Jurkat, Clone E6-1 (cell line): Measurements from ENCODE around the gene EPB41L3.
"Not testable (repeated sequence)": the region's sequence is repeated elsewhere in the genome, so short reads cannot be mapped to it uniquely, and the experiment has no call there.

Experiments used
- DNase-seq: peaks from one replicate; pipeline ENCODE4 v3.0.0-alpha.2; 2011; ENCODE audit warnings: low read depth, low spot score
- H3K4me3 ChIP-seq: 2 replicates; pipeline ENCODE4 v1.5.1; 2011; ENCODE audit warnings: mild to moderate bottlenecking, low read length, control low read depth, moderate library complexity

Gene EPB41L3

DNA sequence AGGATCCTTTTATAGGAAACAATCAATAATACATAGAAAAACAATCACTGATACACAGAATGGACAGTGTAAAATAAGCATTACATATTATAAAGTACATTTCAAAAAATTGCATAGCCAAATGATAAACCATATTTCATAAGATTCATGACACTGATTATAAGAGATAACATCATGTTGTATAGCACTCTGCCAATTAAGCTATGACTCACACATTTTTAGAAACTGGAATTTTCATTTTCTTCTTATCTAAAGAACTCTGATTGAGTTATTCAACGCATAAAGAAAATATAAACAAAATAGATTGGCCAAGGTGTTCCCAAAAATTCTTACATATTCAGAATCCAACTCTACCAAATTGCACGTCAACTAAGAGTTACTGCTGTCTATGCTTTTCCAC lies 5.9 kb downstream of the EPB41L3 start:
- no peak overlapping the region for H3K4me3 ChIP-seq
- no peak for DNase-seq

DNA sequence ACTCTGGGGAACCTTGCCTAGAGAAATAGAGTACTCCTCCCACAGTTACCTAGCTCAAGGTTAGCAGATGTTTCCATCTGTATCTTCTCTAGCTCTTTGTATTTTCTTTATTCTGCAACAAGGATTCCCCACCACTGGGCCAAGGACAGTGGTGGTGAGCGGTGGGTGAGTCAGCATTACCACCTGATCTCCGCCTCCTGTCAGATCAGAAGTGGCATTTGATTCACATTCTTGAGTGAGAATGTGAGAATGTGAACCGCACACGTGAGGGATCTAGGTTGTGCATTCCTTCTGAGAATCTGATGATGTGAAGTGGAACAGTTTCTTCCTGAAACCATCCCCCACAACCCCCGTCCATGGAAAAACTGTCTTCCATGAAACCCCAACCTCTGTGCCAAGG lies 9.0 kb downstream of the EPB41L3 start:
- H3K4me3 ChIP-seq, result no peak overlapping the region
- DNase-seq, result no peak

- no peak for DNase-seq
- H3K4me3 ChIP-seq, result no peak overlapping the region
Measured at GRCh38 chr18:5532066-5532465, 11.7 kb downstream of the EPB41L3 start.

DNA sequence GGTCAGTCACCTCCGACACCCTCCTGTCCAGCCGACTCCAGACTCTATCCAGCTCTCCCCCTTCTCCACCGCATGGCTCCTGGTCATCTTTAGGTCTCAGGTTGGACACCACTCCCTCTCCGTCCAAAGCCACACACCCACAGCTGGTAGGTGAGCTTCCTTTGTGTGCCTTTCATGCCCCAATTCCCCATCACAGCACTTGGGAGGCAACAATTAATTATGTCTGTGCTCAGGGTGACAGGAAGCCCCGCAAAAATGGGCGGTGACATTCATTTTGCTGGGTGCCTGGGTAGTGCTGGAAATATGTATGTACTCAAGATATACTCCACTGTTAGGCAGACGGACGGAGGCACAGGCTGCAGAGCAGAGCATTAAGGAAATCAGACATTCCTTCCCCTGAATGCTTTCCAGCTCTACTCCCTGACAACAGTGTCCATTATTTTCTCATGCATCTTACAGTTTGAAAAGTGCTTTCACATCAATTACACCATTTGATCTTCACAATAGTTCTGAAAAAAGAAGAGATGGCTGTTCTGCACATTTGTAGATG lies 13.1 kb downstream of the EPB41L3 start:
- DNase-seq, result no peak
- no peak overlapping the region for H3K4me3 ChIP-seq

GRCh38 chr18:5529471-5529870 lies 14.3 kb downstream of the EPB41L3 start:
- H3K4me3 ChIP-seq, result no peak overlapping the region
- no peak for DNase-seq

DNA sequence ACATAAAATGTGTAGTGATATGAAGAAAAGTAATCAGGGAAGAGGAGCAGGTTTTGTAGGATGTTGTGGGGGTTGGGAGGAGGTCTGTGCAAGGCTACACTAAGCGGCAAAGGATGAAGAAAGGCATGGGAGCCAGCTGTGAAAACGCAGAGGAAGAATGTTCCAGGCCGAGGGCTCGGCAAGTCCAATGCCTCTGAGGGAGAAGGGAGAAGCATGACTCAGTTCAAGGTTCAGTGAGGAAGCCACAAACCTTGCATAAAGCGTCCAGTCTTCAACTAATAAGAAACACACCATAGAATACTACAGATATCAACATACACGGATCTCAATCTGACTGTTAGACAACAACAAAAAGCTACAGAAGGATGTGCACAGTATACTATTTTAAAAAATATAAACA lies 16.2 kb downstream of the EPB41L3 start:
- no peak overlapping the region for H3K4me3 ChIP-seq
- DNase-seq, result no peak

- DNase-seq, result no peak
- H3K4me3 ChIP-seq, result no peak overlapping the region
Measured at GRCh38 chr18:5524660-5525059, 19.1 kb downstream of the EPB41L3 start.

DNA sequence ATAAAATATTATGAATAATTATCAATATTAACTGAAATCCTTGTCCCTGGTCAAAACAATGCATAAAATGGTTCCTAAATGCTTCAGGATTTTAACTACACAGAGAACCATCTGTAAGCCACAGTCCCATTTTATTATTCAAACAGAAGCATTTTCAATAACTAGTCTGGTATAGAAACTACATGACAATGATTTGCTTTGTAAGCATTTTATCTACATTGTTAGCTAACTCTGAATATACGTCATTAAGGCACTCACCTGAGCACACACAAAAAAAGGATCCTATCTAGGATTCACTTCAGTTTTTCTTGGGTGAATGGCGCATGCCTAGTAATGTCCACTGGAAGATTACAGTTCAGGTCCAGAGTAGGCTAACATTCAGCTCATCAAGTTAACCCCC lies 22.8 kb downstream of the EPB41L3 start:
- DNase-seq, result no peak

GRCh38 chr18:5520464-5520863 lies 23.3 kb downstream of the EPB41L3 start:
- DNase-seq, result no peak
- no peak overlapping the region for H3K4me3 ChIP-seq

More for the DNA sequence above, 22.8 kb downstream of the EPB41L3 start:
- no peak overlapping the region for H3K4me3 ChIP-seq

GRCh38 chr18:5519448-5520298 lies 24.1 kb downstream of the EPB41L3 start:
- H3K4me3 ChIP-seq, result no peak overlapping the region
- DNase-seq, result no peak

GRCh38 chr18:5518899-5519371 lies 24.9 kb downstream of the EPB41L3 start:
- no peak overlapping the region for H3K4me3 ChIP-seq
- DNase-seq, result no peak

DNA sequence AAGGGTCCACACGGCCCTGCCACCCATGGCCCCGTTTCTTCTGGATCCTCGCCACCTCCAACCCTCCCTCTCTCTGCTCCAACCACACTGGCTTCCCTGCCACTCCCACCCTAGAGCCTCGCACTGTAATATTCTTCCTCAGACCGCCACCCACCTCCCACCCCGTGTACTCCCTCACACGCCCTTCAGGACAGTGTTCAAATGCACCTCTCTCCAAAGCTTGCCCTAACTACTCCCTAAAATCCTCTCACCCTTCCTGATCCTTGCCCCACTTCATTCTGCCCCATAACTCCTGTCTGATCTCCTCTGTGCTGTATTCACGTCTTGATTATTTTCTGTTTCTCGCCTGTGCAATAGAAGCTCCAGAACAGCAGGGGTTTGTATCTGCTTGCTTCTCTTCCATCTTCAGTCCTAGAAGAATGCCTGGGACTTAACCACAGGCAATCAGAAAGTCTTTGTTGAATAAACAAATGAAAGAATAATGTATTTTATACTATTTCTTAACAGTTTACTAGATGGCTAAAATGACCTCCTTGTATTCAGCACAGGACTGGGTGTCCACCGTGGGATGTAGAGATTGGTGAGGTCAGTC lies 25.5 kb downstream of the EPB41L3 start:
- DNase-seq, result no peak
- H3K4me3 ChIP-seq, result no peak overlapping the region

DNA sequence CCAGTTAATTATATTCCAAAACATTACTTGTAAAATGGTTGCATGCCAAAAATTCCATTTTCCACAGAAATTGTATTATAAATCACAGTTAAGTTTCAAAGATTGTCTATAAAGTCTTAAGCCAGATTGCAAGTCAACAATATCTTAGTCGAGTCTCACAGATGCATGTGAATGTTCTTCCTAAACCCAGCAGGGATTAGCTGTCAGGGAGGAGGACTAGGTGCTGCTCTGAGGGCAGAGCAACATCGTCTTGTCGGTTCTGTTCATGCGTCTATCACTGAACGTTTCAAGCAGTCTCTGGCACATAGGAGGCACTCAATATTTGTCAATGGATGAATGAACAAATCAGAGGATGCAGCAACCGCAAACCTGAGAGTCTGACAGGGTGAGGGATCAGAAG lies 27.0 kb downstream of the EPB41L3 start:
- H3K4me3 ChIP-seq, result no peak overlapping the region
- no peak for DNase-seq

DNA sequence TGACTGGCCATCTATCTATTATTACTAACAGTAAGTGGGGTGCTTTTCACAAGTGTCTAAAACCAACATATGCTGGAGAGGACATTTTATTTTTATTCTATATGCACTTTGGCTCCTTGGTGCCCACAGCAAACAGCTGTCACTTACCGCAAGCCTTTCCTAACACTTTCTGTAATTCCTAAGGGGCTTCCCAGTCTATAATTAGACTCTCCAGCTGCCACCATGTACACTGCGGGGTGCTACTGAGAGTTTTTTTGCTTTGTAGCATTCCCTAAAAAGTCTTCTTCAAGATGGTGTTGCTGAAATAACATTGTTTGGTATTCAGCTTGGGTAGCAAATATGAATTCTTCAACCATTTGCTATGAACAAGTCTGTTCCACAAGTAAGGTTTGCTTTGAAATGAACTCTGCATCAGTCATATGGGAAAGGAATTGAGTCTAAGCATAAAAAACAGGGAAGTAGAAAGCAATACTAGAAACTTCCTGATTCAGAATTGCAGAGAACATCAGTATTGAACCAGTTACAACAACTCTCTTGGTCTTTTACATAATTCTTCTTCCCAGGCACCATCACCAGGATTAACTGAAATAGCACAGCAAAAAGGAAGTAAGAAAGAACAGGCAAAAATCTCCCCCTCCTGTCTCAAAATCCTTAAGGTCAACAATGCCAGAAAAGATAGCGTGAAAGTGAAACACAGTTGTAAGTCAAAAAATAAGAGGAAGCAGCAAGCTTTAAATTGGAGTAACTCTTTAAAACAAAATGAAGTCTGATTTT lies 28.6 kb downstream of the EPB41L3 start:
- no peak overlapping the region for H3K4me3 ChIP-seq
- DNase-seq, result no peak

- no peak overlapping the region for H3K4me3 ChIP-seq
- DNase-seq, result no peak
Measured at GRCh38 chr18:5513947-5514346, 29.9 kb downstream of the EPB41L3 start.

DNA sequence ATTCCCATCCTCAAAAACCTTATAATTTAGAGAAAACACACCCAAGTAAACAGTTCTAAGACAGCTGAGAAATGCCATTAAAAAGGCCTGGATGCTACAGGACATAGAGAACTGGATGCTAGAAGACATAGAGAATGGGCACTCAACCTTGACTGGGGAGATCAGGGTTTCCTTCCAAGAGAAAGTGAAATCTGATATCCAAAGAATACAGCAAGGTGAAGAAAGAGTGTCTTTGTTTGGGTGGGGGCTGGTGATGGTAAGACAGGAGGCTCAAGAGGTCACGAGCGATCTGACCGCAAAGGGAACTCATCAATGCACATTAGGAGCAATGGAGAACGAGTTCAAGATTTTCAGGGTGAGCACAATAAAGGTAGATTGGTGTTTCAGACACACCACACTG lies 31.6 kb downstream of the EPB41L3 start:
- H3K4me3 ChIP-seq, result no peak overlapping the region
- no peak for DNase-seq

DNA sequence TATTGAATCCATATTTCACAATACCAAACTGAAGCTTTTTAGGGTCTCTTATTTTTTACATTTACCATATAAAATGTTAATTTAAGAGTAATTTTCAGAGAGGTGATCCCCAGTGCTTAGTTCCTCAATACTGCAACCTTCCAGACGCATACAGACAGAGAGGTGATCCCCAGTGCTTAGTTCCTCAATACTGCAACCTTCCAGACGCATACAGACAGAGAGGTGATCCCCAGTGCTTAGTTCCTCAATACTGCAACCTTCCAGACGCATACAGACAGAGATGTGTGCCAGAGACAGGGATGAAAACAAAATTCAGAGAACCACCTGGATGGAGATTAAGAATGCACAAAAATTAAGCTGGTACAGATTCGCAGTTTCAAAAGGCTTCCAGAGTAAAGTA lies 32.3 kb downstream of the EPB41L3 start:
- not testable (repeated sequence) for DNase-seq, H3K4me3 ChIP-seq

DNA sequence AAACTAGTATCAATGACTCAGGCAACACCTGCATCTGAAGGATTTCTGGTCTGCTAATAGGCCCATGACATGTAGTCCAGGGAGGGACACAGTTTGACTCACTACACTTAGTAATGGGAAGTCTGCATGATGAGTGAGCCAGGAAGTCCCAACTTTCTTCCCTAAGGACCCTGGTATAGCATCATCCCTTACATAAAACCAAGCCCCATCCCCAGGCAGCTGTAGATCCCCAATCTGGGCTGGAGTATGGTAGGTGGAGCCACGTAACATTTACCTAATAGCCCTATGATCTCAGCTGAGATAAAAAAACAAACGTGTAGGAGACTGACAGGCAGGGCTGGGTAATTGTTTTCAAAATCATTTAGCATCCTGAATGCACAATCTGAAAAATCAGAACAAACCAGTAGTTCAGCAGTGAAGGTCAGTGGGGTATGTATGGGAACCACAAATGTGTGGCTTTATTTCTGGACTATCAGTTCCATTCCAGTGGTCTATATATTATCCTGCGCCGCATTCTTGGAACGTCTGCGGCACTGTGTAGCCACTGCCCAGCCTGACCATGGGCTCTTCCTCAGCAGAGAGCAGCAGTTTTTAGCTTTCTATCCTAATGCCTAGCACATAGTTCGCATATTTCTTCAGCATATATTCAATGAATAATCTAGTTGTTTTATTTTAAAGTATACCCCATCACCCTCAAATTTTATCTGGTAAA lies 33.5 kb downstream of the EPB41L3 start:
- no peak overlapping the region for H3K4me3 ChIP-seq
- no peak for DNase-seq

GRCh38 chr18:5508821-5509220 lies 35.0 kb downstream of the EPB41L3 start:
- H3K4me3 ChIP-seq, result no peak overlapping the region
- no peak for DNase-seq
